D721Med (cell line): ENCODE data around the gene EGFL7.

Source experiments
- DNase-seq: peaks from one replicate; pipeline ENCODE4 v3.0.0; 2011; ENCODE audit warnings: low spot score; ENCODE audit not compliant: insufficient read length
- FAIRE-seq: peaks from 2 replicates; lab custom pipeline; 2011; peaks lifted over from hg19 to GRCh38; lab: Jason Lieb, UNC
- TF ChIP-seq, protein P1 (sequence below): IDR thresholded peaks from 2 replicates; pipeline ENCODE4 v1.5.1; 2012; ENCODE audit warnings: mild to moderate bottlenecking, control low read depth; ENCODE audit not compliant: insufficient read depth; ENCODE audit errors: missing control alignments

EGFL7 gene

DNA sequence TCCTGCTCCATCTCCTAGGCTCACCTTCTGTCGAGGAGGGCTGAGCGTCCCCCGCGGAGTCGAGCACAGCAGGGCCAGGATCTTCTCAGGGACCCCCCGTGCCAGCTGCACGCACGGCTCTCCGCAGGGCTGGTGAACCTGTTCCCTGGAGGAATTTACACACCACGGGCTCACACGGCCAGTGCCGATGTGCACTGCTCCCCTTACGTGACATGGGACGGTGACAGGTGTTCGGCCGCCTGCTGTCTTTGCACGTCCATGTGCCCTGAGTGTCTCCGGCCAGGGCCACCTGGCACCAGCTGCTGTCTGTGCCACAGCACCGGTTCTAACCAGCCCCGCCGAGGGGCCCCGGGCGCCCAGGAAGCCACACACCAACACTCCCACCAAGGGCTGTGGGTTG is 33.2 kb downstream of the EGFL7 start:
- no peak for FAIRE-seq
- TF ChIP-seq, protein P1, sequence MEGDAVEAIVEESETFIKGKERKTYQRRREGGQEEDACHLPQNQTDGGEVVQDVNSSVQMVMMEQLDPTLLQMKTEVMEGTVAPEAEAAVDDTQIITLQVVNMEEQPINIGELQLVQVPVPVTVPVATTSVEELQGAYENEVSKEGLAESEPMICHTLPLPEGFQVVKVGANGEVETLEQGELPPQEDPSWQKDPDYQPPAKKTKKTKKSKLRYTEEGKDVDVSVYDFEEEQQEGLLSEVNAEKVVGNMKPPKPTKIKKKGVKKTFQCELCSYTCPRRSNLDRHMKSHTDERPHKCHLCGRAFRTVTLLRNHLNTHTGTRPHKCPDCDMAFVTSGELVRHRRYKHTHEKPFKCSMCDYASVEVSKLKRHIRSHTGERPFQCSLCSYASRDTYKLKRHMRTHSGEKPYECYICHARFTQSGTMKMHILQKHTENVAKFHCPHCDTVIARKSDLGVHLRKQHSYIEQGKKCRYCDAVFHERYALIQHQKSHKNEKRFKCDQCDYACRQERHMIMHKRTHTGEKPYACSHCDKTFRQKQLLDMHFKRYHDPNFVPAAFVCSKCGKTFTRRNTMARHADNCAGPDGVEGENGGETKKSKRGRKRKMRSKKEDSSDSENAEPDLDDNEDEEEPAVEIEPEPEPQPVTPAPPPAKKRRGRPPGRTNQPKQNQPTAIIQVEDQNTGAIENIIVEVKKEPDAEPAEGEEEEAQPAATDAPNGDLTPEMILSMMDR, result no peak
- DNase-seq, result no peak

- FAIRE-seq (no peak), DNase-seq (no peak)
- TF ChIP-seq, protein P1, result no peak
Measured at GRCh38 chr9:136696502-136696901, 33.8 kb downstream of the EGFL7 start.

DNA sequence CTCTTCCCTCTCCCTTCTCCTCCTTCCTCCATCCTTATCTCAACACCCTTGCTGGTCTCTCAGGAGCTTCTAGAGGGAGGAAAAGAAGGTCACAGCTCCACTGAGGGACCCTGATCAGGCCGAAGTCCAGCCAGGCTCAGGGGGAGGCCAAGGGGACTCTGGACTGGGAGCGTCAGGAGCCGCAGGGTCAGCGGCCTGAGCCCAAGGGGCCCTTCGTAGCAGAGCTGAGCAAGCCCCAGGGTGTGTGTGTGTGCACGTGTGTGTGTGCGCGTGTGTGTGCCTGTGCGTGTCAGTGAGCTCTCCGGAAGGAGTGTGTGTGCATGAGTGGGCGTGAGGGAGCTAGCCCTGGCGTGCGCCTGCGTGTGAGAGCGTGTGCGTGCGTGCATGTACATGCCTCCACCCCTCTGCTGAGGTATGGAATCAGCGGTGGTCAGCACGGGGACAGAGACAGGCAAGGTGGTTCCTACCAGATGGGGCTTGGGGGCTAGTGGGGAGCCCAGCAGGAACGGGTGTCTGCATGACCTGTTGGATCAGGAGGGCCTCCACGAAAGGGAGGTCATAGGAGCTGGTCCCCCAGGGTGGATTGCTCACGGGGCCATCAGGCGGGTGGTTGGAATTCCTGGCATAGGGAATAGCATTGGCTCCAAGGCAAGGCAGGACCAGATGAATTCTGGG is 34.6 kb downstream of the EGFL7 start:
- DNase-seq (no peak), FAIRE-seq (no peak)
- TF ChIP-seq, protein P1, result no peak

DNA sequence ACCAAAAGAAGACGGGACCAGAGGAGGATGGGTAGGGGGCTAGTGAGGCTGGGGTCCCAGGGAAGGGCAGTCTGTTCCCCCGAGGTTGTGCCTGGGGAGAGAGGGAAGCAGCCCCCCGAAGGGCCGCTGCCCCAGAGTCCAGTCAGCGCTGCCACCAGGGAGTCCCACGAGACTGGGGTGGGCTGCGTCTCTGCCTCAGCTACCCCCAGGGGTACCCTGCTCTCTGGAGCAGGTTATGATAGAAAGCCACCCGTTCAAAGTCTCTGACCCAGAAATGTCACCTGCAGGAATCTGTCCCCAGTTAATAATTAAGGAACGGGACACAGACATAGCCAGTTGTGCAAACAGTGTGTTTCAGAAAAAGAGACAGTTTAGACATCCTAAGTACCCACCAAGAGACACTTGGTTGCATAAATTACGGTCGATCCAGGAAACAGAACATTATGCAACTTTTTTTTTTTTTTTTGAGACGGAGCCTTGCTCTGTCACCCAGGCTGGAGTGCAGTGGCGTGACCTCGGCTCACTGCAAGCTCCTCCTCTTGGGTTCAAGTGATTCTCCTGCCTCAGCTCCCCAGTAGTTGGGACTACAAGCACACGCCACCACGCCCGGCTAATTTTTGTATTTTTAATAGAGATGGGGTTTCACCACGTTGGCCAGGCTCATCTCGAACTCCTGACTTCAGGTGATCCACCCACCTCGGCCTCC is 35.3 kb downstream of the EGFL7 start:
- DNase-seq, result no peak
- FAIRE-seq, result no peak

GRCh38 chr9:136698635-136699246 is 36.0 kb downstream of the EGFL7 start:
- TF ChIP-seq, protein P1, result no peak
- DNase-seq (no peak), FAIRE-seq (no peak)

More for the DNA sequence above, 35.3 kb downstream of the EGFL7 start:
- TF ChIP-seq, protein P1, result no peak

- FAIRE-seq, result no peak
- DNase-seq, result no peak
- TF ChIP-seq, protein P1, result no peak
Measured at GRCh38 chr9:136700304-136700703, 37.6 kb downstream of the EGFL7 start.
